Mucosa of stomach (tissue), 1 donor: ENCODE results near the gene GRIN1.

ENCODE experiments used
- H3K27me3 ChIP-seq: one replicate; pipeline ENCODE4 v1.7.0; 2013; ENCODE audit warnings: mild to moderate bottlenecking, low read length; ENCODE audit not compliant: control insufficient read depth, insufficient read depth
- H3K36me3 ChIP-seq: one replicate; pipeline ENCODE4 v1.7.0; 2013; ENCODE audit warnings: low read length; ENCODE audit not compliant: control insufficient read depth, insufficient read depth
- H3K4me1 ChIP-seq: one replicate; pipeline ENCODE4 v1.7.0; 2013; ENCODE audit warnings: mild to moderate bottlenecking, low read length; ENCODE audit not compliant: control insufficient read depth, insufficient read depth
- H3K4me3 ChIP-seq: one replicate; pipeline ENCODE4 v1.7.0; 2013; ENCODE audit warnings: low read length
- H3K9ac ChIP-seq: one replicate; pipeline ENCODE4 v1.7.0; 2013; ENCODE audit warnings: mild to moderate bottlenecking, low read length, moderate library complexity
- H3K9me3 ChIP-seq: one replicate; pipeline ENCODE4 v1.7.0; 2013; ENCODE audit warnings: mild to moderate bottlenecking, low read length, moderate library complexity; ENCODE audit not compliant: control insufficient read depth
- donor health status: Pancreatic carcinoma.

Gene GRIN1

DNA sequence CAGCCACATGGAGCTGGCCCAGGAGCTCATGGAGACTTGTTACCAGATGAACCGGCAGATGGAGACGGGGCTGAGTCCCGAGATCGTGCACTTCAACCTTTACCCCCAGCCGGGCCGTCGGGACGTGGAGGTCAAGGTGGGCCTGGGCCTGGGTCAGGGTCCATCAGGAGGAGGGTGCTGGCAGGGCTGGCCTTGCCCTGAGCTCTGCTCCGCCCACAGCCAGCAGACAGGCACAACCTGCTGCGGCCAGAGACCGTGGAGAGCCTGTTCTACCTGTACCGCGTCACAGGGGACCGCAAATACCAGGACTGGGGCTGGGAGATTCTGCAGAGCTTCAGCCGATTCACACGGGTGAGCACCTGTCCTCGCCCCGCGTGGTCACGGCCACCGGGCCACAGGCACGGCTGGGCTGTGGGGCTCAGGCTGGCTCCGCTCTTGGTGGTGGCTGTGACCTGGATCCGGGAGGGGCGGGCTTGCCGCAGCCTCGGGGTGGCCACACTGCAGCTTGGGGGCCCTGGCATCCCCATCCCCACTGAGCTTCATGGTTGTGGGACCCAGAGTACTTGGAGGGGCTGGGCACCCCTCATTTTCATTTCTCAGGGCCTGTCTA is 31.5 kb upstream of the GRIN1 start:
- Histone ChIP-seq H3K36me3 (peaks cover 9% of the 10 kb centered on the region), H3K4me1 (no peaks in the 10 kb centered on the region), H3K9ac (no peak overlapping the region), H3K4me3 (no peak overlapping the region), H3K9me3 (no peaks in the 10 kb centered on the region), H3K27me3 (no peaks in the 10 kb centered on the region)

DNA sequence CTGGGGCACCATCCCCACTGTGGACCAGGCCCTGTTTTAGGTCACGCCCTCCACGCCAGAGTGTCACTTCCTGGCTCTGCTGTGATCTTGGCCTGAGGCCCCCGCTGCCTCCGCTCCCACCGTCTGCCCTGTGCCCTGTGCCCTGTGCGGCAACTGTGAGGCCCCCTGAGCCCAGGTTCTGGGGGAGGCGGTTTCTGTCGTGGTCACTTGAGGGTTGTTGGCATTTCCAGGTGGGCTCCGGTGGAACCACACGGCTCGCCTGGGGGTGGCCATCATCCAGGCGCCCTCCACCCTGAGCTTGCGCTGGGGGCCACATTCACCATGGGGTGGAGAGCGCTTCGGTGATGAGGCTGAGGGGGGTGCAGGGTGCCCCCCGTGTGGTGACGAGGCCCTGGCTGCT is 31.0 kb upstream of the GRIN1 start:
- H3K4me1 ChIP-seq: no peaks in the 10 kb centered on the region
- H3K27me3 ChIP-seq: no peaks in the 10 kb centered on the region
- no peak overlapping the region for H3K4me3 ChIP-seq
- H3K9me3 ChIP-seq: no peaks in the 10 kb centered on the region
- H3K36me3 ChIP-seq: peaks cover 6% of the 10 kb centered on the region
- H3K9ac ChIP-seq: no peak overlapping the region

DNA sequence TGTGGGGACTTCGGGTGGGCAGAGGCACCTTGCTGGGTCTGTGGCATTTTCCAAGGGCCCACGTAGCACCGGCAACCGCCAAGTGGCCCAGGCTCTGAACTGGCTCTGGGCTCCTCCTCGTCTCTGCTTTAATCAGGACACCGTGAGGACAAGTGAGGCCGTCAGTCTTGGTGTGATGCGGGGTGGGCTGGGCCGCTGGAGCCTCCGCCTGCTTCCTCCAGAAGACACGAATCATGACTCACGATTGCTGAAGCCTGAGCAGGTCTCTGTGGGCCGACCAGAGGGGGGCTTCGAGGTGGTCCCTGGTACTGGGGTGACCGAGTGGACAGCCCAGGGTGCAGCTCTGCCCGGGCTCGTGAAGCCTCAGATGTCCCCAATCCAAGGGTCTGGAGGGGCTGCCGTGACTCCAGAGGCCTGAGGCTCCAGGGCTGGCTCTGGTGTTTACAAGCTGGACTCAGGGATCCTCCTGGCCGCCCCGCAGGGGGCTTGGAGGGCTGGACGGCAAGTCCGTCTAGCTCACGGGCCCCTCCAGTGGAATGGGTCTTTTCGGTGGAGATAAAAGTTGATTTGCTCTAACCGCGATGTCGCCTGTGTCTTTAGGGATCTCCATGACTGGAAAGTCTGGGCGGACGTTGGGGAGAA is 30.2 kb upstream of the GRIN1 start:
- no peaks in the 10 kb centered on the region for H3K27me3 ChIP-seq
- H3K36me3 ChIP-seq: peaks cover 3% of the 10 kb centered on the region
- H3K4me1 ChIP-seq: no peaks in the 10 kb centered on the region
- H3K9me3 ChIP-seq: no peaks in the 10 kb centered on the region
- no peak overlapping the region for H3K9ac ChIP-seq
- H3K4me3 ChIP-seq: no peak overlapping the region

DNA sequence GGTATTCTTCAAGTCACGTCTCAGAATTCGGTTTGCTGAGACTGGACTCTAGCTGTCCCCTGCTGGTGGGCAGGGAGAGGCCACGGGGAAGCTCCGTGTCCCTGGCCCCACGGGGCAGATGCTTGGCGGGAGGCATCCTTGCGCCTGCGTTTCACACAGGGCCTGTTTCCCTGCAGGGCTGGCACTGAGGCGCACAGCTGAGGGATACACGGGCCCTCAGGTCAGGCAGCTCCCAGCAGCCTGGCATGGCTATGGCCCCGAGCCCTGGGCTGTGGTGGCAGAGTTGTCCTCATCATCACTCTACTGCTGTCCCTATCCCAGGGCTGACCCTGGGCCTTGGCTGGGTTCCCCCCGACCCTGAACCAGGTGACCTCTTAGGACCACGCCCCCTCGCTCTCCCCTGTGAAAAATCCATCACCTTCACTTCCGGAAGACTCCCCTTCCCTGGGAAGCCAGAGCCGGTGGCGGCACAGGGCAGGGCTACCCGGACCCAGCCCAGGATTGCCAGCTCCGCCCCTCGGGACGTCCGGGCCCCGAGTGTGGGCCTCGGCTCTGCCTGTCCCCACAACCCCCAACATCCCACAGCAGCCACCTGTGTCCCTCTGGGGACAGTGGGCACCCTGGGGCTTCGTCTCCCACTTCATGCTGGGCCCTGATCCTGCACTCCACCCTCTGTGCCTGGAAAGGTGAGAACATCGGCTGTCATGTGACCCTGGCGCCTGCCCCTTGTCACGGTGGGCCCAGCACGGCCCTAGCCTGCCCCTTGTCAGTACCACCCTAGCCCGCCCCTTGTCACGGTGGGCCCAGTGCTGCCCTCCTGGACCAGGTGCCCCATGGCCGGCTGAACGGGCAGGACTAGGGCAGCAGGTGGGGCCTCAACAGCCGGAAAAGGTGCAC is 29.5 kb upstream of the GRIN1 start:
- no peaks in the 10 kb centered on the region for H3K9me3 ChIP-seq
- no peaks in the 10 kb centered on the region for H3K27me3 ChIP-seq
- no peaks in the 10 kb centered on the region for H3K36me3 ChIP-seq
- no peak overlapping the region for H3K4me3 ChIP-seq
- H3K4me1 ChIP-seq: no peaks in the 10 kb centered on the region
- H3K9ac ChIP-seq: no peak overlapping the region

DNA sequence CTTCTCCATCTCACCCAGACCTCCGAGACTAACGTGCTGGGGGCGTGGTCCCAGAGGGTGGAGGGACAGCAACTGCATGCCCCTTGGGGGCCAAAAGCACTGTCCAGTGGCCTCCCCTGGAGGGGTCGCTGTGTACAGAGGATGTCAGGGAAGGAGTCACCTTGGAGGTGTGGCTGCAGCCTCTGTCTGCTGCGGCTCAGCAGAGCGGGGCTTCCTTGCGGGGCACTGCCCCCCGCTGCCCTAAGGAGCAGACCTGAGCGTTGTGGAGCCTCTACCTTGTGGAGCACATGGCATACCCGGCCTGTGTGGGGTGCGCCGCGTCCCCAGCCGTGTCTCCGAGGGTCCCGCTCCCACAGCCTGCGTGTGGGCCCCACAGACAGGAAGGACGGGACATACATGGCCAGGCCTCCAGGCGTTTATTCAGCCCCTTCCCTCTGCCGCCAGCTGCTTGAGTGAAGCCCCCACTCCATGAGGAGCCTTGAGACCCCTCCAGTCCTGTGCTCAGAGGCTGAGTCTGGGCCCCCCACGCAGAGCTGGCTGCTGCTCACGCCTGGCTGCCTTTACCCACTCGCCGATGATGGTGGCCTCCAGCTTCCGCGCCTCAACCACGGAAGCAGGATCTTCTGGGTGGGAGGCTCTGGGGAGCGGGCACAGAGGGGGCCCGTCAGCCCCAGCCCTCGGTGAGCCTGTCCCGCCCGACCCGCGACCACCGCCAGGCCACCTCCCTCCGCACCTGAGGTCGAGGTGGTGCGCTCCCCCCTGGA is 28.6 kb upstream of the GRIN1 start:
- H3K9me3 ChIP-seq: no peaks in the 10 kb centered on the region
- H3K9ac ChIP-seq: no peak overlapping the region
- H3K27me3 ChIP-seq: peaks cover 3% of the 10 kb centered on the region
- H3K4me3 ChIP-seq: no peak overlapping the region
- no peaks in the 10 kb centered on the region for H3K36me3 ChIP-seq
- peaks cover 8% of the 10 kb centered on the region for H3K4me1 ChIP-seq

DNA sequence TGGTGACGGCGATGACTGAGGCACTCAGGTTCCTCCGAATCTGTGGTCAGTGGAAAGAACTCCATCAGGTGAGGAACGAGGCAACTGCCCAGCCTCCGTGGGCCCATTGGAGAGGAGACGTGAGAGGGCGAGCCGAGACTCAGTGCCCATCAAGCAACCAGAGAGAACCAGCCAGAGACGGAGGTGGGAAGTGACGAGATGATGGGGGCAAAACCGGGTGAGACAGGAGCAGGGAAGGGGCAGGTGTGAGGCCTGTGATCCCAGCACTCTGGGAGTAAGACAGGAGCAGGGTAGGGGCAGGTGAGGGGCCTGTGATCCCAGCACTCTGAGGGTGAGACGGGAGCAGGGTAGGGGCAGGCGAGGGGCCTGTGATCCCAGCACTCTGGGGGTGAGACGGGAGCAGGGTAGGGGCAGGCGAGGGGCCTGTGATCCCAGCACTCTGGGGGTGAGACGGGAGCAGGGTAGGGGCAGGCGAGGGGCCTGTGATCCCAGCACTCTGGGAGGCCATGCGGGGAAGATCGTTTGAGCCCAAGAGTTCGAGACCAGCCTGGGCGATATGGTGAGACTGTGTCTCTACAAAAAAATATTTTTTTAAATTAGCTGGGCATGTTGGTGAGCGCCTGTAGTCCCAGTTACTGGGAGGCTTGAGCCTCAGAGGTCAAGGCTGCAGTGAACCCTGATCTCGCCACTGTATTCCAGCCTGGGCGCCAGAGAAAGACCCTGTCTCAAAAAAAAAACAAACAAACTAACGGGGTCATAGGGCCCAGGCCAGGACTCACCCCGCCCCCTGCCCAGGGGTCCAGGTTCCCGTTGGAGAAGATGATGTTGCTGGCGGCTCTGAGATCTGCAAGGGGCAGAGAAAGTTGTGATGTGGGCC is 27.8 kb upstream of the GRIN1 start:
- Histone ChIP-seq H3K36me3 (no peaks in the 10 kb centered on the region), H3K27me3 (peaks cover 11% of the 10 kb centered on the region), H3K9ac (no peak overlapping the region), H3K4me3 (no peak overlapping the region), H3K4me1 (peaks cover 9% of the 10 kb centered on the region), H3K9me3 (no peaks in the 10 kb centered on the region)

DNA sequence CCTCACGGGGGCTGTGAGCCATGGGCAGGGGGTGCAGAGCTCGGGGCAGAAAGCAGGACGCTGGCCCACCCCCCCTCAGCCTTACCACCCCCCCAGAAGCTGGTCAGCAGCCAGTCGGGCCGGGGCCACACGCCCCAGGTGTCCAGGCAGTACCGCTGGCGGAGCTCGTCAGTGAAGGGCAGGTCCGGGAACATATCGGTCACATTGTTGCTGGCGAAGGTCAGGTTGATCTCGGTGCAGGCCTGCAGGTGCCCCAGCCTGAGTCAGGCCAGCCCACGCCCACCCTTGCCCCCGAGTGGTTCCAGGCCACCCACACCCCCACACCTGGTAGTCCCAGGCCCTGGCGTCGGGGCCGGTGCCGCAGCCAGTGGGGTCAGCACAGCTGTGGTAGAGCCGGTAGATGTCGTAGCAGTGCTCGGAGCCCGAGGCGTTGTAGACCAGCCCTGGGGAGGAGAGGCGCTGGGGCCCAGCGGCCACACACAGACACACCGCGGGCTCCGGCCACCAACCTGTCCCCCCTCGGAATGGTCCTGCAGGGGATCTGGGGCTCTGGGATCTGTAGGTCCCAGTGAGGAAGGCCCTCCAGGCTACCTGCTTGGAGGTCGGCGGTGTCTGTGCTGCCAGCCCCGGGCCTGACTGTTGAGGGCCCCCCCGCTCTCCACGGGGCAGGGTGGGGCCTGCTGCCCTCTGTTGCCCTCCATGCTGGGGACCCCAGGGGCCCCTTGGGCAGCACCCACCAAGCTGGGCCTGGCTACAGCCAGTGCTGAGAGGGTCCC is 27.0 kb upstream of the GRIN1 start:
- no peaks in the 10 kb centered on the region for H3K36me3 ChIP-seq
- H3K27me3 ChIP-seq: peaks cover 14% of the 10 kb centered on the region
- H3K9me3 ChIP-seq: no peaks in the 10 kb centered on the region

DNA sequence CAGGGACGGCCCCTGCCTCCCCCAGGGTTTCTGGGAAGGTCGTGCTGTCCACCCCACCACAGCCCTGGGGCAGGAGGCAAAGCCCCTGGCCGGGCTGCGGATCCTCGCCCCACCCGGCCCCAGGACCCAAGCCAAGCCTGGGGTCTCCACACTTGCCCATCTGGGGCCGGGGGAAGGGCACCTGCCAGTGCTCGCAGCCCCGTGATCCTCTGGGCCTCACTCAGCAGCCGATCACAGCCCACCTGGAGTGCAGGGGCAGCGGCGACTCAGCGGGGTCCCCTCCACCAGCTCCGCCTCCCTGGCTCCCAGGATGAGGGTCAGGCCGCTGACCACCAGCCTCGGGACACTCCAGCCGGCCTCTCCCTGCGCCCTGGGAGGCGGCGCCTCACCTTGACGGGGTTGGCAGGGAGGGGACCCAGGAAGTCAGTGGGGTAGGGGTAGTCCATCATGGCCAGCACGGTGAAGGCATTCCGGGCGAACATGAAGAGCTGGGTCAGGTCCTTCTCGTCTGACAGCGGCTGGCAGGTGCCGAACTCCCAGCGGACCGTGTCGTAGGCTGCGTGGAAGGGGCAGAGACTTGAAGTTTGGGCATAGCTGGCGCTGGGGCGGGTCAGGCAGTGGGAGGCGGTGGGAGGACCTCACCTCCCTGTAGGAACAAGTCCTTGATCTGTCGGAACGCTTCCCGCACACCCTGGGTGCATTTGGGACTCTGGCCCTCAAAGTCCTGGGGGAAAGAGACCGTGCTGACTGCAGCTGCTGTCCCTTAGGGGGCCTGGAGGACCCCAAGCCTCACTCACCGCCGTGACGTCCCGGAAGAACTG is 26.2 kb upstream of the GRIN1 start:
- H3K9me3 ChIP-seq: no peaks in the 10 kb centered on the region
- H3K4me3 ChIP-seq: no peak overlapping the region
- peaks cover 19% of the 10 kb centered on the region for H3K27me3 ChIP-seq
- H3K9ac ChIP-seq: no peak overlapping the region
- no peaks in the 10 kb centered on the region for H3K36me3 ChIP-seq
- peaks cover 9% of the 10 kb centered on the region for H3K4me1 ChIP-seq

More for the DNA sequence above, 27.0 kb upstream of the GRIN1 start:
- Histone ChIP-seq H3K4me3 (no peak overlapping the region), H3K4me1 (peaks cover 9% of the 10 kb centered on the region), H3K9ac (no peak overlapping the region)

DNA sequence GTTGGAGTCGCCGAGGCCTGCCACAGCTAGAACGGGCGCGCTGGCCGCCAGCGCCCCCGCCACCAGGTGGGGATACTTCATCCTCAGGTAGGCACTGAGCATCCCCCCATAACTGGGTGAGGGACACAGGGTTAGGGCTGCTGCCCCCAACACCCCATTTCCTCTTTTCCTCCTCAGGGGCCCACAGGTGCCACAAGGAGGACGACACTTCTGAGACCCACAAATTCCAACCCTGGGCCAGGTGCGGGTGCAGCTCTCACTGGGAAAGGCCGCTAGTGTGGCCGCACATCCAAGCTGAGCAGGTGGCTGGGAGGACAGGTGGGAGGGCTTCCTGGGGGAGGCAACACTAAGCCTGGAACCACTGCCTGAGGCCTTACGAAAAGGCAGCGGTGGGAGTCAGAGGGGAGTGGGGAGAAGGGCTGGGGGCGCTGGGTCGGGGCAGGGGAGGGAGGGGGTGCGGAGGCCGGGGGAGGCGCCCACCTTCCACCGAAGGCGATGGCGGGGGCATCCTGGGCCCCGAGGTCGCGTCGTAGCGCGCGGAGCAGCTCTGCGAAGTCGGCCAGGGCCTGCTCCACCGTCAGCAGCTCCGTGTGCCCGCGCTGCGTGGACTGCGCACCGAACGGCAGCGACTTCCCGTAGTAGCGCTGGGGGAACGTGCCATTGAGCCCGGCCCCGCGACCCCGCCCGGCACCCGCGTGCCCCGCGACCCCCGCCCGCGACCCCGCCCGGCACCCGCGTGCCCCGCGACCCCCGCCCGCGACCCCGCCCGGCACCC is 25.4 kb upstream of the GRIN1 start:
- Histone ChIP-seq H3K4me1 (peaks cover 9% of the 10 kb centered on the region), H3K9me3 (no peaks in the 10 kb centered on the region), H3K27me3 (peaks cover 19% of the 10 kb centered on the region), H3K36me3 (no peaks in the 10 kb centered on the region), H3K9ac (no peak overlapping the region), H3K4me3 (no peak overlapping the region)

DNA sequence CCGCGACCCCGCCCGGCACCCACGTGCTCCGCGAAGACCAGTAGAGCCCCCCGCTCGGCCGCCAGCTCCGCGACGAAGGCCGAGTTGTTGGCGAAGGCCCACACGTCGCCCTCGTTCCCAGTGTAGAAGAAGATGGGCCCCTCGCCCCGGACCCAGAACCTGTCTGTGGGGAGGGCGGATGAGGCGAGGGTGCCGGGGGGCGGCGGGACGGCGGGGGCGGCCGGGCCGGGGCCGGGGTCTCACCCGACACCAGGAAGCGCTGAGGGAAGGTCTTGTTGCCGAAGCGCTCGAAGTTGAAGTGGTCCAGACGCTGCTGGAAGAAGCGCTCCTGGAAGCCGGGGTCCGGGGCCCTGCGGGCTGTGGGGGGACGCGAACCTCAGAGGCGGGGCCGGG is 24.7 kb upstream of the GRIN1 start:
- no peak overlapping the region for H3K4me3 ChIP-seq
- H3K9me3 ChIP-seq: no peaks in the 10 kb centered on the region
- H3K9ac ChIP-seq: no peak overlapping the region
- peaks cover 9% of the 10 kb centered on the region for H3K4me1 ChIP-seq
- peaks cover 19% of the 10 kb centered on the region for H3K27me3 ChIP-seq
- no peaks in the 10 kb centered on the region for H3K36me3 ChIP-seq
